Endothelial cell of umbilical vein (primary cell): ENCODE data around the gene HOXC9. TPM values are rescaled to one million over a fixed set of nuclear protein-coding genes. Genes with fewer than 3 reads are reported as not detected.

Experiments
- BruUV-seq: library from RNA; stranded (reverse); fragments of 400-500 nt; replicated peaks from 2 replicates; lab custom pipeline; 2021; lab: Mats Ljungman, UMichigan
- CTCF ChIA-PET: fragments of 300-600, 350-600 bp; sonication (Branson Sonifier 250); formaldehyde crosslinking; loops from one replicate; lab custom pipeline; 2021; ENCODE audit warnings: antibody characterized with exemption, inconsistent platforms; lab: Charles Lee
- POLR2A ChIA-PET: fragments of 300-600, 350-600 bp; sonication (Branson Sonifier 250); formaldehyde crosslinking; loops from one replicate; lab custom pipeline; 2021; ENCODE audit warnings: antibody characterized with exemption, inconsistent platforms; lab: Charles Lee
- DNase-seq: peaks from one replicate; pipeline ENCODE4 v3.0.0-alpha.2; 2011; ENCODE audit warnings: low read depth, low spot score
- FAIRE-seq: peaks from 2 replicates; lab custom pipeline; 2011; peaks lifted over from hg19 to GRCh38; lab: Jason Lieb, UNC
- H2AFZ ChIP-seq: 2 replicates; pipeline ENCODE4 v1.6.0; 2012; ENCODE audit warnings: low read depth, low read length, control low read depth, inconsistent platforms
- H3K27ac ChIP-seq: 2 replicates; pipeline ENCODE4 v1.5.1; 2011; ENCODE audit warnings: low read depth, mild to moderate bottlenecking, control low read depth, low read length, moderate library complexity; ENCODE audit not compliant: insufficient read depth
- H3K27me3 ChIP-seq, 2 experiments: 2 replicates each; pipeline versions ENCODE4 v1.6.0 to v1.6.1; 2011; ENCODE audit warnings: low read length in 2 of 2, mixed read lengths in 1 of 2; ENCODE audit not compliant: control insufficient read depth in 2 of 2, insufficient read depth in 2 of 2
- H3K36me3 ChIP-seq, 2 experiments: 2 replicates in 1 of 2; 3 replicates in 1 of 2; pipeline ENCODE4 v1.5.1; 2011; ENCODE audit warnings: low read length in 2 of 2, mild to moderate bottlenecking in 1 of 2, moderate library complexity in 1 of 2; ENCODE audit not compliant: control insufficient read depth in 2 of 2, insufficient read depth in 2 of 2; ENCODE audit errors: extremely low read depth in 1 of 2
- H3K4me1 ChIP-seq: 3 replicates; pipeline ENCODE4 v1.5.1; 2011; ENCODE audit warnings: mild to moderate bottlenecking, low read length; ENCODE audit not compliant: control insufficient read depth, insufficient read depth; ENCODE audit errors: extremely low read depth
- H3K4me2 ChIP-seq: 2 replicates; pipeline ENCODE4 v1.6.1; 2011; ENCODE audit warnings: low read length, control low read depth, mixed read lengths; ENCODE audit not compliant: insufficient read depth
- H3K4me3 ChIP-seq, 3 experiments: fragments of 200-600 bp in 1 of 3; sonication (generic), shearing (Covaris generic) in 1 of 3; replicated peaks in 1 of 3; 2 replicates each; pipeline ENCODE4 v1.5.1; 2011 to 2016; ENCODE audit warnings: control low read depth in 3 of 3, low read length in 3 of 3, mild to moderate bottlenecking in 2 of 3, inconsistent platforms in 1 of 3, low read depth in 1 of 3, moderate library complexity in 1 of 3; ENCODE audit not compliant: insufficient read depth in 1 of 3
- H3K79me2 ChIP-seq: 2 replicates; pipeline ENCODE4 v1.6.0; 2012; ENCODE audit warnings: low read length, inconsistent platforms; ENCODE audit not compliant: control insufficient read depth, insufficient read depth
- H3K9ac ChIP-seq: replicated peaks from 2 replicates; pipeline ENCODE3; 2011; ENCODE audit warnings: low read length, control low read depth; ENCODE audit not compliant: insufficient read depth; ENCODE audit errors: extremely low read depth
- H3K9me1 ChIP-seq: replicated peaks from 3 replicates; pipeline ENCODE4 v1.6.0; 2011; ENCODE audit warnings: mild to moderate bottlenecking, low read length; ENCODE audit not compliant: control insufficient read depth, insufficient read depth; ENCODE audit errors: extremely low read depth
- H3K9me3 ChIP-seq: replicated peaks from 2 replicates; pipeline ENCODE4 v1.5.1; 2012; ENCODE audit warnings: low read length, inconsistent platforms; ENCODE audit not compliant: control insufficient read depth, insufficient read depth
- H4K20me1 ChIP-seq: replicated peaks from 2 replicates; pipeline ENCODE3; 2011; ENCODE audit warnings: mild to moderate bottlenecking, low read length; ENCODE audit not compliant: control insufficient read depth, insufficient read depth; ENCODE audit errors: extremely low read depth
- EZH2 ChIP-seq: IDR thresholded peaks from 2 replicates; pipeline ENCODE4 v1.6.1; 2012; ENCODE audit warnings: borderline replicate concordance, low read depth, mild to moderate bottlenecking, moderate library complexity, low read length, inconsistent platforms; ENCODE audit not compliant: severe bottlenecking
- GATA2 ChIP-seq: IDR thresholded peaks from 2 replicates; pipeline ENCODE4 v1.7.0; 2011; ENCODE audit warnings: low read depth, mild to moderate bottlenecking, moderate library complexity, mixed read lengths, low read length; ENCODE audit not compliant: insufficient read length, insufficient read depth
- MYC ChIP-seq: IDR thresholded peaks from one replicate; pipeline ENCODE4 v1.6.1; 2011; ENCODE audit warnings: mild to moderate bottlenecking, low read depth, low read length
- POLR2A ChIP-seq: IDR thresholded peaks from 2 replicates; pipeline ENCODE4 v1.6.1; 2012; ENCODE audit warnings: low read depth, mild to moderate bottlenecking, control low read depth, low read length
- POLR2AphosphoS5 ChIP-seq: IDR thresholded peaks from 2 replicates; pipeline ENCODE4 v1.6.1; 2012; ENCODE audit warnings: low read depth, mild to moderate bottlenecking, control low read depth, low read length, moderate library complexity; ENCODE audit not compliant: insufficient read depth
- dilution Hi-C: fragments of 300-500 bp; cut with MboI; formaldehyde crosslinking; loops from one replicate; pipeline ENCODE4 v1.15.0; 2019; ENCODE audit warnings: low sequenced_read_pairs; ENCODE audit not compliant: extremely low pct_ligation_motif_present
- intact Hi-C: fragments of 100-400 bp; cut with micrococcal nuclease; formaldehyde crosslinking; loops from one replicate; pipeline ENCODE4 v1.10.0; 2022
- polyA plus RNA-seq, 4 experiments: library from polyadenylated mRNA; depleted of rRNA in 3 of 4; stranded (reverse) in 3 of 4; unstranded in 1 of 4; fragments of >200 nt; gene quantifications; 2 replicates each; pipeline versions ENCODE4 v1.2.1 to v1.2.3, GENCODE V29; 2011 to 2012; ENCODE audit warnings: missing spikeins in 1 of 4
- total RNA-seq: library from RNA; stranded (reverse); gene quantifications from 2 replicates; pipeline ENCODE4 v1.2.3, GENCODE V29; 2021
- TF ChIP-seq, protein P1 (sequence below): IDR thresholded peaks from 2 replicates; pipeline ENCODE4 v1.6.1; 2011; ENCODE audit not compliant: insufficient read depth, insufficient read length

The HOXC9 gene
- total and polyA plus RNA-seq, 2 donors (not counting 3 experiments of a cell fraction or from before 2014, with no cell fraction given), result 0.40 to 0.58 TPM

DNA sequence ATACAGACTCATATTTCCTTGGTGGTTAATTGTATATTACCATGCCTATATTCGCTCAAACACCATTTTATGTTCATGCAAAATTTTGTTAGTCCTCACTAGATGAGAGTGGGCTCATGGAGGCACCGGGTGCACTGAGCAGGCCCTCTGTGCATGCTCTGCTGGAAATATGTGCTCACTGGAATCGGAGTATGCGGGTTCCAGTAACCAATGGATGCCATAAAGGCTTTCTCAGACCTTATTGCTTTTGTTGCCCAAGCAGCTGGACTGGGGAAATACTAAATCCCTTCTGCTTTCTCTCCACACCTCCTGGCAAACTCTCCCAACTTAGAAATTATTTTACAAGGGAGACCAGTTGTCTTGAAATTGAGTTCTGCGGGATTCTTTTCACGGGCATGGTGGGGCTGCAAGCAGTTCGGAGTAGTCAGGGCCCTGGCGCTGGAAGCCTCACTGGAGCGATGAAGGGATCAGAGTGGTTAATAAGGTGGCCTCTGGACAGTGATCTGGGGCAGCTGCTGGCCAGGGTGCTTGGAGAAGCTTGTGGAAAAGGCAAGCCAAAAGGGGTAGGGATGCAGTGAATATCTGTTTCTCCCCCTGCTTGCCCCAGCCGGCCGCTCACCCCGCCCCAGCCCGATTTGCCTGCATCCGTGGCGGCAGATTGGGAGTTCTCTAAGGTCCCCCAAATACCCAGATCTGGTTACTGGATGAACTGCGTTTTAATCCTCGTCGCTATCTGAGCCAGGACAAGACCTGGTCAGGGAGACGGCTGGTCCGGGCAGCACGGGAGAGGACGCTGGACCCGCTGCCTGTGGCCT, 20.8 kb downstream of the HOXC9 start:
- H3K27ac ChIP-seq, result no peak overlapping the region
- CTCF ChIA-PET, result interaction anchor here (1.6 to 2.6 kb wide), 3 partner anchors 12 to 187 kb away, joined by 5 to 9 read pairs (median 6); partner anchors contain the start of gene HOXC5
- dilution Hi-C loops (no loop called here), intact Hi-C loops (no loop called here)
- FAIRE-seq, result no peak
- no peak overlapping the region for H3K9ac ChIP-seq
- no peak overlapping the region for H3K4me2 ChIP-seq
- POLR2A ChIA-PET, result no interaction called here
- H3K9me1 ChIP-seq, result no peaks in the 10 kb centered on the region
- H4K20me1 ChIP-seq, result no peaks in the 10 kb centered on the region
- no peaks in the 10 kb centered on the region for H3K9me3 ChIP-seq
- peaks cover 82 to 91% of the 10 kb centered on the region in 2 experiments for H3K27me3 ChIP-seq
- H3K36me3 ChIP-seq, result no peaks in the 10 kb centered on the region
- TF ChIP-seq MYC, result no peak
- TF ChIP-seq POLR2AphosphoS5, result no peak
- TF ChIP-seq POLR2A, result no peak
- TF ChIP-seq EZH2, result peak; percentile 12
- no peak for TF ChIP-seq GATA2
- TF ChIP-seq, protein P1, sequence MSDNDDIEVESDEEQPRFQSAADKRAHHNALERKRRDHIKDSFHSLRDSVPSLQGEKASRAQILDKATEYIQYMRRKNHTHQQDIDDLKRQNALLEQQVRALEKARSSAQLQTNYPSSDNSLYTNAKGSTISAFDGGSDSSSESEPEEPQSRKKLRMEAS, result no peak
- no peak for DNase-seq
- no peaks in the 10 kb centered on the region for H3K79me2 ChIP-seq
- BruUV-seq, result no TSS peak
- no peak overlapping the region for H2AFZ ChIP-seq
- H3K4me3 ChIP-seq, result no peak overlapping the region
- H3K4me1 ChIP-seq, result peaks cover 3% of the 10 kb centered on the region
